PC-9 (cell line): ENCODE results near the gene CLEC4M.

Experiments used
- EZH2 ChIP-seq: fragments of 200-600 bp; sonication (generic); IDR thresholded peaks from 2 replicates; pipeline ENCODE4 v1.8.0; 2017; ENCODE audit warnings: antibody characterized with exemption, low read depth
- TF ChIP-seq, protein P1 (sequence below): fragments of 200-600 bp; sonication (generic); conservative IDR thresholded peaks from 2 replicates; pipeline ENCODE4 v1.6.1; 2017; ENCODE audit warnings: mixed run types, antibody characterized with exemption, mild to moderate bottlenecking, moderate library complexity

DNA sequence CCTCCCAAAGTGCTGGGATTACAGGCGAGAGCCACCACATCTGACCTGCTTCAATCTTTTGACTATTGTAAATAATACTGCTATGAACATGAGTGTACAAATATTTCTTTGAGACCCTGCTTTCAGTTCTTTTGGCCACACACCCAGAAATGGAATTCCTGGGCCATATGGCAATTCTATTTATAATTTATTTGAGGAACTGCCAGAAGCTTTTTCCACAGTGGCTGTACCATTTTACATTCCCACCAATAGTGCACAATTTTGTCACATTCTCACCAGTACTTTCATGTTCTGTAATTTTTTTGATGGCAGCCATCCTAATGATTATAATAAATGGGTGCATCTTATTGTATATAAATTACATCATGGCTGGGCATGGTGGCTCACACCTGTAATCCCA is 47.4 kb upstream of the CLEC4M start:
- TF ChIP-seq, protein P1, sequence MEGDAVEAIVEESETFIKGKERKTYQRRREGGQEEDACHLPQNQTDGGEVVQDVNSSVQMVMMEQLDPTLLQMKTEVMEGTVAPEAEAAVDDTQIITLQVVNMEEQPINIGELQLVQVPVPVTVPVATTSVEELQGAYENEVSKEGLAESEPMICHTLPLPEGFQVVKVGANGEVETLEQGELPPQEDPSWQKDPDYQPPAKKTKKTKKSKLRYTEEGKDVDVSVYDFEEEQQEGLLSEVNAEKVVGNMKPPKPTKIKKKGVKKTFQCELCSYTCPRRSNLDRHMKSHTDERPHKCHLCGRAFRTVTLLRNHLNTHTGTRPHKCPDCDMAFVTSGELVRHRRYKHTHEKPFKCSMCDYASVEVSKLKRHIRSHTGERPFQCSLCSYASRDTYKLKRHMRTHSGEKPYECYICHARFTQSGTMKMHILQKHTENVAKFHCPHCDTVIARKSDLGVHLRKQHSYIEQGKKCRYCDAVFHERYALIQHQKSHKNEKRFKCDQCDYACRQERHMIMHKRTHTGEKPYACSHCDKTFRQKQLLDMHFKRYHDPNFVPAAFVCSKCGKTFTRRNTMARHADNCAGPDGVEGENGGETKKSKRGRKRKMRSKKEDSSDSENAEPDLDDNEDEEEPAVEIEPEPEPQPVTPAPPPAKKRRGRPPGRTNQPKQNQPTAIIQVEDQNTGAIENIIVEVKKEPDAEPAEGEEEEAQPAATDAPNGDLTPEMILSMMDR: no peak
- TF ChIP-seq EZH2: no peak
